T-helper 1 cell treated with Interleukin-12 subunit alpha and Interleukin-12 subunit beta and Interleukin-4 antibody, amounts not matched to agents 30 μg/mL and 1 μg/mL, for 36 hours (primary cell): ENCODE results near the gene LRP1B.
A peak's percentile ranks its signal among the peaks of the same experiment; 100 is the strongest.

Experiments used
- H3K27ac Mint-ChIP-seq: one replicate; pipeline ENCODE4 v1.8.0; 2021; ENCODE audit warnings: mild to moderate bottlenecking, mixed read lengths
- H3K27me3 Mint-ChIP-seq: one replicate; pipeline ENCODE4 v1.8.0; 2021; ENCODE audit warnings: low read depth, mixed read lengths
- H3K36me3 Mint-ChIP-seq: one replicate; pipeline ENCODE4 v1.8.0; 2021; ENCODE audit warnings: low read depth, mixed read lengths
- H3K4me1 Mint-ChIP-seq: one replicate; pipeline ENCODE4 v1.8.0; 2021; ENCODE audit warnings: low read depth, mixed read lengths
- H3K4me3 Mint-ChIP-seq: one replicate; pipeline ENCODE4 v1.8.0; 2021; ENCODE audit warnings: mild to moderate bottlenecking, moderate library complexity, mixed read lengths
- H3K9me3 Mint-ChIP-seq: one replicate; pipeline ENCODE4 v1.8.0; 2021; ENCODE audit warnings: mixed read lengths

LRP1B gene

GRCh38 chr2:142134911-142135310, 4.1 kb upstream of the LRP1B start:
- Mint-ChIP-seq H3K9me3 (no peaks in the 10 kb centered on the region), H3K36me3 (no peaks in the 10 kb centered on the region), H3K27ac (no peak overlapping the region), H3K4me1 (peaks cover 9% of the 10 kb centered on the region), H3K4me3 (no peak overlapping the region), H3K27me3 (peaks cover 31% of the 10 kb centered on the region)

DNA sequence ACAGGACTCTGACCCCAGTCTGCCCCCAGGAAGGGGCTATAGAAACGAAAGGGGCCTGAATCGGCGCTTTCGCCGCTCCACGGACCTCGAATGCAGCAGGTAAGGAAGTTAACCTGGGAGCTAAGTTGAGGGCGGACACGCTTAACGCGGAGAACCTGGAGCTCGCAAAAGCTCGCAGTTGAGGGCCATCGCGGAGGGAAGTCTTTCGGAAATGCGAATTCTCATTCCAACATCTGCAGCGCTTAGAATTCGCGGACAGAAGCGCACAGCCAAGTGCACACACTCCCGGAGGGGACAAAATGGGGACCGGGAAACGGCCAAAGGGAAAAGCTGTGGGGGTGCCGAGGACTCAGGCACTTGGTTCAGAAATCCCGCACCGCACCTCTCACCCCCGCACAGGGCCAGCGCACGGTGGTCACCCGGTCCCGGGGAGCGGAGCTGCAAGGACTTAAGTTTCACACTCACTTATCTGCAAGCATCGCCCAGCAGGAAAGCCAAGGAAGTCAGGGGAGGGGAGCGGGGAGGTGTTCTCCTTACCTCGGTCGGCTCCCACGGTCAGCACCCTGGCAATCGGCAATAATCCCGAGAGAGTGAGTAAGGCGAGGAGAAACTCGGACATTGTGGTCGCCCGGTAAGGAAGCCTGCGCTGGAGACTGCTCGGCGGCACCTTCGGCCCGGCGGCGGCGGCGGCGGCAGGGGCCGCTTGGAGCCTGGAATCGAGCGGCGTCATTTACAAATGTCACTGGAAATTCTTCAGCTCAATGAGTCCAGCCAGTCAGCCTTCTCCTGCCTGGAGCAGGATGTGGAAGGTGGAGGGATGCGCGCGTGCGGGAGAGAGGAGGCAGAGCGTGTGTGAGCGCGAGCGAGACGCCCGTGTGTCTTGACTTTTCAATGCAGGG, 456 bp downstream of the LRP1B start:
- Mint-ChIP-seq H3K36me3 (no peaks in the 10 kb centered on the region), H3K9me3 (no peaks in the 10 kb centered on the region), H3K27me3 (peaks cover 56% of the 10 kb centered on the region), H3K4me3 (peak overlapping the region; percentile 85), H3K4me1 (peaks cover 9% of the 10 kb centered on the region), H3K27ac (peak overlapping the region; percentile 53)

GRCh38 chr2:142128105-142128504, 2.7 kb downstream of the LRP1B start:
- Mint-ChIP-seq H3K27me3 (peaks cover 52% of the 10 kb centered on the region), H3K9me3 (no peaks in the 10 kb centered on the region), H3K4me1 (peaks cover 9% of the 10 kb centered on the region), H3K27ac (no peak overlapping the region), H3K36me3 (no peaks in the 10 kb centered on the region), H3K4me3 (no peak overlapping the region)

DNA sequence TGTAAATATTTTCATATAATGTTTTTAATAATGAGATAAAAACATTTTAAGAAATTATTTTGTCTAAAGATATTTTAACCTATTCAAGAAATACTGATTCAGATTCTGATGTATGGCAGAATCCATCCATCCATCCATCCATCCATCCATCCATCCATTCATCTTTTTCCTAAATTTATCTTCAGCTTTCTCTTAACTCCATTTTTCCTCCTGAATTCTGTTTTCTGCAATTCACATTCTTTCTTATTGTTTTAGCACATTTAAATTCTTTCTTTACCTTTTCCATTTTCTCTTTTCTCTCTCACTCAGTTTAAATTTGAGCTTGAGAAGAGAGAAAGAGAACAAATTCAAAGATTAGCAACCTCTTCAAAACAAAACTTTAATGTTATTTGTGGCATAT, 3.6 kb downstream of the LRP1B start:
- no peak overlapping the region for H3K4me3 Mint-ChIP-seq
- H3K4me1 Mint-ChIP-seq, result peaks cover 9% of the 10 kb centered on the region
- H3K27me3 Mint-ChIP-seq, result peaks cover 47% of the 10 kb centered on the region
- H3K36me3 Mint-ChIP-seq, result no peaks in the 10 kb centered on the region
- no peak overlapping the region for H3K27ac Mint-ChIP-seq
- no peaks in the 10 kb centered on the region for H3K9me3 Mint-ChIP-seq

- H3K9me3 Mint-ChIP-seq, result no peaks in the 10 kb centered on the region
- H3K36me3 Mint-ChIP-seq, result no peaks in the 10 kb centered on the region
- H3K4me1 Mint-ChIP-seq, result no peaks in the 10 kb centered on the region
- no peak overlapping the region for H3K27ac Mint-ChIP-seq
- H3K4me3 Mint-ChIP-seq, result no peak overlapping the region
- peaks cover 23% of the 10 kb centered on the region for H3K27me3 Mint-ChIP-seq
Observed at GRCh38 chr2:142124706-142125105, 6.1 kb downstream of the LRP1B start.

DNA sequence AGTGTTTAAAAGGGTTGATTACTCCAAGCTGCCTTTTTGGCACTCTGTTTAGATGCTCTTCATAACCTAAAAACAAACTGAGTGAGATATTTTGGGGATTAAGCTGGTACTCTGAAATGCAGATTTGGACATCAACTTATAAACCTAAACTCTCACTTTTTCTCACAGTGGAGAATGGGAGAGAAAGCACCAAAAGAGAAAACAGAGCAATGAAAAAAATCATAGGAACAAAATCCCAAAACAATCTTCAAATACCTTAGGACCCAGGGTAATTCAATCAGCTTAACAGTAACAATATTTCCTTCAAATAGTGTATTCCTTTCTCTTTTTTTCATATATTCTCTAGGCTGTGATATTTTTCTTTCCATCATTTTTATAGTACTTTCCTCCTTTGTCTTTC, 11.5 kb downstream of the LRP1B start:
- Mint-ChIP-seq H3K27ac (no peak overlapping the region), H3K4me3 (no peak overlapping the region), H3K27me3 (no peaks in the 10 kb centered on the region), H3K4me1 (no peaks in the 10 kb centered on the region), H3K9me3 (no peaks in the 10 kb centered on the region), H3K36me3 (no peaks in the 10 kb centered on the region)

DNA sequence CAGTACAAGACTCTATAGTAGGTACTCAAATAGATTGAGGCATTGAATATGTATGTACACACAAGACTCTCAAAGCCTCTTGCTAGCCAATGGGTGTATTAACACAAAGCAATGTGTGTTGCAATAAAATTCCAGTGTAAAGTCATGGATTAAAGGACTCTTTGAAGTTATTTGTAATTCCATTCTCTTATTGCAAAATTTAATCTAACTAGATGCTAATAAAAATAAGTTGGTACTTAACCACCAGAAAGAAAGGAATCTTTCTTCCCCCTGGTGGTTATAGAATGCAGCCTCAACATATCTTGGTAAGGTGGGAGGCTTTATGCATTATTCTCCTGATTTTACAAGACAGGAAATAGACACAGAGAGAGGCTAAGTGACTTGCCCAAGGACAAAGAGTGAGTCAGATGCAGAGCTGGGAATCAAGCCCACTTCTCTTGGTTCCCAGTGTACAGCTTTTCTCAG, 18.0 kb downstream of the LRP1B start:
- Mint-ChIP-seq H3K36me3 (no peaks in the 10 kb centered on the region), H3K4me1 (no peaks in the 10 kb centered on the region), H3K9me3 (no peaks in the 10 kb centered on the region), H3K4me3 (no peak overlapping the region), H3K27me3 (no peaks in the 10 kb centered on the region), H3K27ac (no peak overlapping the region)

DNA sequence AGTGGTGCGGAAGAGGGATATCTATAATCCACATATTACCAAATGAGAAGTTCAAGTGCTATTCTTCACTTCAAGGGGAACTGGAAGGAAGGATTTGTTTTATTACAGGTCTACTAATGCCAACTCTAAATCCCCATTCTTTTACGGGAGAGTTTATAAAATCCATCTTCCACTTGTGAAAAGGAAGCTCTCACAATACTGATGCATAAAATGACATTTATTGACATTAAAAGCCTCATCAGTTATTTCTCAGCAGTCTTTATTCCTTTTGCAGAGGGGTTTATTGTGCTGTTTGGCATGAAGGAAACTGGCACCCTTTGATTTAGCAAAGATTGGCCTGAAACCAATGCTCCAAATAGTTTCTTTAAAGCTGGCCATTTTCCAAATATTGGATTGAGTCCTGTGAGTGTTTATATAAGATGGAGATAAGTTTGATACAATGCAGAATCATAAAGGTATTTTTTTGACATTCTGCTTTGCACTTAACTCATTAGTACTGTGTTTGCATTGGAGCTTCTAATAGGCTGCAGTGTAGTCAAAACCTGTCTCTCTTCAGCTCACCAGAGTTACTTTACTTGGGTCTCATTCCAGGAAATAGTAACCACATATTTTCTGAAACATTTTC, 26.6 kb downstream of the LRP1B start:
- no peaks in the 10 kb centered on the region for H3K4me1 Mint-ChIP-seq
- H3K27me3 Mint-ChIP-seq, result no peaks in the 10 kb centered on the region
- H3K36me3 Mint-ChIP-seq, result no peaks in the 10 kb centered on the region
- H3K27ac Mint-ChIP-seq, result no peak overlapping the region
- no peaks in the 10 kb centered on the region for H3K9me3 Mint-ChIP-seq
- no peak overlapping the region for H3K4me3 Mint-ChIP-seq

DNA sequence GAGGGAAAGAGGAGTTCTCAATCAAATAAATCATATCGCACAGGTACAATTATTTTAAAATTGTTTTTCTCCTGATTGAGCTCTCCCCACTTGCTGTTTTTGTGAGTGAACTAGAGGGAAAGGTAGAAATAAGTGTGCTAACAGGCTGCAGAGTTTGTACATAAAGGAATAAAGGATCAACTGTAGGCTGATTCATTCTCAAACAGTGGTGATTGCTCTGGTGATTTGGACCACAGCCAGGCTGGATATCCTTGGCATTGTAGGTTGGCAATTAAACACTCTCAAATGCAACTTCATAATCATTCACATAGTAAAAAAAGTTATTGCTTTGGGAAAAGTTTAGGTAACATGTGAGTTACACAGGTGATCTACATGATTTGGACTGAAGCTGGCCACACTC, 29.8 kb downstream of the LRP1B start:
- Mint-ChIP-seq H3K36me3 (no peaks in the 10 kb centered on the region), H3K27ac (no peak overlapping the region), H3K4me3 (no peak overlapping the region)

GRCh38 chr2:142100139-142100873, 30.5 kb downstream of the LRP1B start:
- no peak overlapping the region for H3K27ac Mint-ChIP-seq
- H3K9me3 Mint-ChIP-seq, result no peaks in the 10 kb centered on the region
- no peaks in the 10 kb centered on the region for H3K27me3 Mint-ChIP-seq
- H3K4me3 Mint-ChIP-seq, result no peak overlapping the region
- no peaks in the 10 kb centered on the region for H3K36me3 Mint-ChIP-seq
- H3K4me1 Mint-ChIP-seq, result no peaks in the 10 kb centered on the region

More for the DNA sequence above, 29.8 kb downstream of the LRP1B start:
- Mint-ChIP-seq H3K27me3 (no peaks in the 10 kb centered on the region), H3K4me1 (no peaks in the 10 kb centered on the region), H3K9me3 (no peaks in the 10 kb centered on the region)

GRCh38 chr2:142097711-142098110, 33.1 kb downstream of the LRP1B start:
- Mint-ChIP-seq H3K36me3 (no peaks in the 10 kb centered on the region), H3K27ac (no peak overlapping the region), H3K4me3 (no peak overlapping the region), H3K9me3 (no peaks in the 10 kb centered on the region), H3K4me1 (no peaks in the 10 kb centered on the region), H3K27me3 (no peaks in the 10 kb centered on the region)

DNA sequence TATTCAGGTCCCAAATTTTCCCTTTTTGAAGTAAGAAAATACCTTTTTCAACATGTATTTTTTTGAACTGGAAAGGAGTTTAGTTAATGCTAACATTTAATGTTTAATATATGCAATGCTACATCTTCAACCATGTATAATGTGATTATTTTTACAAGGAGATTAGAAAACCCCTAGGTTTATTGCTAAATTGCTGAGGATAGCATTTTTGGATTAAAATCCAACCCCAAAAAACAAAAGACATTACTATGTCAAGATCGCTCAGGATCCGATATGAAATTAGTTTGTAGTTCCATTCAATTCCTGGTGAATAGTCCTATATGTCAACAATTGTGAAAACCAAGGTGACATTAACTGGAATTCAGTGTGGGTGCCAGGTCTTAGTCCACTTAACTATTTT, 35.2 kb downstream of the LRP1B start:
- H3K9me3 Mint-ChIP-seq, result no peaks in the 10 kb centered on the region
- H3K4me1 Mint-ChIP-seq, result no peaks in the 10 kb centered on the region
- no peaks in the 10 kb centered on the region for H3K27me3 Mint-ChIP-seq
- H3K36me3 Mint-ChIP-seq, result no peaks in the 10 kb centered on the region
- no peak overlapping the region for H3K27ac Mint-ChIP-seq
- no peak overlapping the region for H3K4me3 Mint-ChIP-seq

DNA sequence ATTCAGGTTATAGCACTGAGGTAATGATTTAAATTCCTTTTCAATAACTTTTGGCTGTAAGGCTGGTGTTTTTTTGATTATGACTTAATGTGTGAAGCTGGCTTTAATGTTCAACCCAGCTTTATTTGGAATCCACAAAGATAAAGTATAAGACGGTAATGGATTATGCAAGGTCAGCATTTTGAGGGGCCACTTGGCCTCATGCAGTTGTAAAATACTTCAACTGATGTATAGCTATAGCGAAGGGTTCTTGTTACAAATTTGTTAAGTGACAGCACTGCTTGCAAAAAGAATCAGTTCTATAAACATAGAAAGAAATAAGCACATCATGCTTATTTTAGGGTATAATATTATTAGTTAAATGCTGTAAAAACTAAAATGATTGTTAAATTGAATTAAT, 36.6 kb downstream of the LRP1B start:
- H3K27me3 Mint-ChIP-seq, result no peaks in the 10 kb centered on the region
- no peaks in the 10 kb centered on the region for H3K4me1 Mint-ChIP-seq
- H3K27ac Mint-ChIP-seq, result no peak overlapping the region
- no peak overlapping the region for H3K4me3 Mint-ChIP-seq
- no peaks in the 10 kb centered on the region for H3K36me3 Mint-ChIP-seq
- H3K9me3 Mint-ChIP-seq, result peaks cover 5% of the 10 kb centered on the region

DNA sequence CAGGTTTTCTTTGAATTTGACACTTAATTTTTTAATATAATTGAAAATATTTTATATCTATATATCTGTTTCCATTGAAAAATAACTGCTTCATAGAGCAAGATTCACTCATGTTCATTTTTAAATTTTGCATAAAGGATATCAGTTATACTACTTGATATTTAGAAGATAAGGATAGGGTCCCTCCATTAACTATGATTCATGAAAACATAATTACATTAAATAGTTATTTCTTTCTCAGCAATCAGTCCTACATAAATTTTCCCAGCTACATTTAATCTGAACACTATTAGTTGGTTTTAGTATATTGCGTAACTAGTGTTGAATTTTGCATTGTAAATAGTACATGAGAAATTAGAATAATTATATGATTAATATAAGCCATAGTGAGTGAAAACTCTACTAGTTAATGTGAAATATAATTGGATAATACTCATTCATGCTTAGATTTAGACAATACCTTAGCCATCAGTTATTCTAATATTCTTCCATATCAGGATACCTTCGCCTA, 42.7 kb downstream of the LRP1B start:
- H3K36me3 Mint-ChIP-seq, result no peaks in the 10 kb centered on the region
- no peaks in the 10 kb centered on the region for H3K27me3 Mint-ChIP-seq
- H3K4me1 Mint-ChIP-seq, result no peaks in the 10 kb centered on the region
- H3K27ac Mint-ChIP-seq, result no peak overlapping the region
- H3K9me3 Mint-ChIP-seq, result peaks cover 5% of the 10 kb centered on the region
- no peak overlapping the region for H3K4me3 Mint-ChIP-seq
